GM12864 (cell line): ENCODE results near the gene ASPRV1.
"Not testable (repeated sequence)": the region's sequence is repeated elsewhere in the genome, so short reads cannot be mapped to it uniquely, and the experiment has no call there.

Source experiments
- DNase-seq: peaks from one replicate; pipeline ENCODE4 v3.0.0-alpha.2; 2011; ENCODE audit warnings: low read depth
- H3K4me3 ChIP-seq: 2 replicates; pipeline ENCODE4 v1.5.1; 2011; ENCODE audit warnings: mild to moderate bottlenecking, low read depth, low read length, control low read depth
- TF ChIP-seq, protein P1 (sequence below): IDR thresholded peaks from 2 replicates; pipeline ENCODE4 v1.5.1; 2011; ENCODE audit warnings: low read depth, mild to moderate bottlenecking, moderate library complexity, low read length, control low read depth, inconsistent platforms; ENCODE audit errors: missing control alignments

ASPRV1 gene

DNA sequence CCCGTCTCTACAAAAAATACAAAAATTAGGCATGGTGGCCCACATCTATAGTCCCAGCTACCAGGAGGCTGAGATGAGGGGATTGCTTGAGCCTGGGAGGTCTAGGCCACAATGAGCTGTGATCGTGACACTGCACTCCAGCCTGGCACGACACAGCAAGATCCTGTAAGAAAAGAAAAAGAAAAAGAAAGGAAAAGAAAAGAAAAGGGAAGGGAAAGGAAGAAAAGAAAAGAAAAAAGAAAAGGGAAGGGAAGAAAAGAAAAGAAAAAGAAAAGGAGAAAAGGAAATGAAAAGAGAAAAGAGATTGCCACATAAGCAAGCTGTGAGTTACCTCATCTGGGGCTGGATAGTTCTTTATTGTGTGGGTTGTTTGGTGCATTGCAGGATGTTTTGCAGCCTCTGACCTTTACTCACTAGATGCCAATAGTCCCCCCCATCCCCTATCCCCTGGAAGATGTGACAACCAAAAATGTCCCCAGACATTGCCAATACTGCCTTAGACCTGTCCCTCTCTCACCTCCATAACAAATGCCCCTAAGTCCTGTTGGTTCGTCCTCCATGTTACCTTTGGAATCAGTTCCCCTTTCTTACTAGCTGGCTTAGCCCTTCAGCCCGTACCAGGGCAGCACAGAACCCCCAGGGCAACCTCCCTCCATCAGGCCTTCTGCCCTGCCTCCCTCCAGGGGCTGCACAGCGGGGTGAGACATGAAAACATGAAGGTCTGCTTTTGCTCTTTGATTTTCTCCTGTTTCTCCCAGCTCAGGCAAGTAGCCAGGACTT is 8.9 kb downstream of the ASPRV1 start:
- no peak for DNase-seq
- no peak overlapping the region for H3K4me3 ChIP-seq
- TF ChIP-seq, protein P1, sequence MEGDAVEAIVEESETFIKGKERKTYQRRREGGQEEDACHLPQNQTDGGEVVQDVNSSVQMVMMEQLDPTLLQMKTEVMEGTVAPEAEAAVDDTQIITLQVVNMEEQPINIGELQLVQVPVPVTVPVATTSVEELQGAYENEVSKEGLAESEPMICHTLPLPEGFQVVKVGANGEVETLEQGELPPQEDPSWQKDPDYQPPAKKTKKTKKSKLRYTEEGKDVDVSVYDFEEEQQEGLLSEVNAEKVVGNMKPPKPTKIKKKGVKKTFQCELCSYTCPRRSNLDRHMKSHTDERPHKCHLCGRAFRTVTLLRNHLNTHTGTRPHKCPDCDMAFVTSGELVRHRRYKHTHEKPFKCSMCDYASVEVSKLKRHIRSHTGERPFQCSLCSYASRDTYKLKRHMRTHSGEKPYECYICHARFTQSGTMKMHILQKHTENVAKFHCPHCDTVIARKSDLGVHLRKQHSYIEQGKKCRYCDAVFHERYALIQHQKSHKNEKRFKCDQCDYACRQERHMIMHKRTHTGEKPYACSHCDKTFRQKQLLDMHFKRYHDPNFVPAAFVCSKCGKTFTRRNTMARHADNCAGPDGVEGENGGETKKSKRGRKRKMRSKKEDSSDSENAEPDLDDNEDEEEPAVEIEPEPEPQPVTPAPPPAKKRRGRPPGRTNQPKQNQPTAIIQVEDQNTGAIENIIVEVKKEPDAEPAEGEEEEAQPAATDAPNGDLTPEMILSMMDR, result no peak

GRCh38 chr2:69950671-69951070 is 10.8 kb downstream of the ASPRV1 start:
- DNase-seq, H3K4me3 ChIP-seq: not testable (repeated sequence)

- TF ChIP-seq, protein P1, result no peak
- no peak overlapping the region for H3K4me3 ChIP-seq
- no peak for DNase-seq
These were observed 11.2 kb downstream of the ASPRV1 start for GRCh38 chr2:69950241-69950640.

GRCh38 chr2:69948963-69949645 is 12.3 kb downstream of the ASPRV1 start:
- no peak overlapping the region for H3K4me3 ChIP-seq

DNA sequence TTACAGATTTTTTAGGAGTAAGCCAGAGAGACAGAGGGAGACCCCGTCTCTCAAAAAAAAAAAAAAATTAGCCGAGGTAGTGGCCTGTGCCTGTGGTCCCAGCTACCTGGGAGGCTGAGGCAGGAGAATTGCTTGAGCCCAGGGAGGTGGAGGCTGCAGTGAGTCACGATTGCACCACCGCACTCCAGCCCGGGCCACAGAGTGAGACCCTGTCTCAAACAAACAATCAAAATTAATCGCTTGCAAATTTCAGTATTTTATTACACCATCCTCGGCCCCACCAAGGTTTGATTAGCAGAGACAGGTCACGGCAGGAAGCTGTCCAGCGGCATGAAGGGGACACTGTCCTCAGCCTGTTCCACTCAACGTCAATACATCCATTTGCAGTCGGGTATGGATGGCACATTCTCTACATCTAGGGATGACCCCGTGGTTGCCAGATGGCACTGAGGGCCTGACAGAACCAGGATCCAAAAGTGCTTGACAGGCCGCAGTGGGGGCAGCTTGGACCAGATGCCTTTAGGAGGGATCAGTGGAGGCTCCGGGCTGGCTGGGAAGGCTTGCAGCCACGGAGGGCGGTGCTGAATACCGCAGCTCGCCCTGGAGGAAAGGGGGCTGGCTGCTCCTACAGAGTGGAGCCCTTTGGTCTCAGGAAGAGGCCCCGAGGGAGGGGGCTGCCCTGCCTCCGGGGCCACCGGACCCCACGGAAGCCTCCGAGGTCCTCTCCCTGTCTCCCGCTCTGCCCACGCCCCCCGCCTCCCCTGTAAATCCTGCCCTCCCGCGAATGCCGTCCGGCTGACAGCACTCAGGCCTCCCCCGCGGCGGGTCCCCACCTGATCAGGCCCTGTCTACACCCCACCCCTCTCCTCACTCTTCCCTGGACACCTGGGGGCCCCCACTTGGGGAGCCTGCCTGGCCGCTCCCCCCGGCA is 13.1 kb downstream of the ASPRV1 start:
- TF ChIP-seq, protein P1, result no peak
- no peak overlapping the region for H3K4me3 ChIP-seq
- no peak for DNase-seq

More at GRCh38 chr2:69948963-69949645, 12.3 kb downstream of the ASPRV1 start:
- no peak for DNase-seq
- TF ChIP-seq, protein P1, result no peak

DNA sequence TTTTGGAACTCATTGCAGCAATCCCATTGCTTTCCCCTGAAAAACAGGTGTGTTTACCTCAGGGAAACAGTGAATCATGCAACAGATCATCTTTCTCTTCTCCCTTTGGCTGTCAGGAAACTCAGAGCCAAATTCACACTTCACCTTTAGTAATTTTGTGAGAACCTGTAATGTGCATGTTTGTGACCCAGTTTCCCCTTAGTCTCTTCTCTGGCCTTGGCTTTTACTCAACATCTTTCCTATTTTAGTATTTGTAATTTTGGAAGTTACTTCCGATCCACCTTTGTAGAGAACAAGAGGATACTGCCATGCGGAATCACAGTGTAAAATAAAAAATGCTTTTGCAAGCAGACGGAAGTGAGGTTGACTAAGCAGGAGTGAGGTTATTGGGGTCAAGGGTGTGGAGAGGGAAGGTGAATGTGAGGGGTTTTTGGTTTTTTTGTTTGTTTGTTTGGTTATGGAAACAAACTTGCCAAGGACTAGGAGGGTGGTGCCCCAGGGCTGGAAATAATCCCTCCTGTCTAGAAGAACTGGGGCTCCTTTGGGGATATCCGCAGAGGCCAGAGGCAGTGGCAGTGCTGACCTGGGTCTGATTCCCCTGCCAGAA is 14.0 kb downstream of the ASPRV1 start:
- no peak for DNase-seq
- no peak overlapping the region for H3K4me3 ChIP-seq
- TF ChIP-seq, protein P1, result no peak
